ENCODE measurements around the gene HOXC13.

DNA sequence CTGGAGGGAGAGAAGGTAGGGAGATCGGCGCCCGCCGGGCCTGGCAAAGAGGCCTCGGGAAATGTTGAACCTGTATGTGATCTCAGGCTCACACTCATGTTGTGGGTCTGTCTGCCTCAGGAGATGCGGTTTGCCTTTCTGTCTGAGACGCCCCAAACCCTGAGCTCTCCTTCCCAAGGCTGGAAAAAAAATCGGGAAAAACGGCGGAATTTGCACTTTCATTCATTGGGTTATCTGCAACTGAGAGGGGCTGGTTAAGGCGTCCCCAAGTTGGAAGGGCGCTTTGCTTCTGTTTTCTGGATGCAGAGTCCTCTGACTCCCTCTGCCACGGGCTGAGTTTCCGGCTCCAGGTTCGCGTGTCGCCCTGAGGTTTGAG lies 56.4 kb downstream of the HOXC13 start:
- TF ChIP-seq EZH2phosphoT487 (IDR thresholded peaks at IDR 0.05; ENCODE audit: borderline replicate concordance, low read depth, low read length): no peak
- TF ChIP-seq, protein P1, sequence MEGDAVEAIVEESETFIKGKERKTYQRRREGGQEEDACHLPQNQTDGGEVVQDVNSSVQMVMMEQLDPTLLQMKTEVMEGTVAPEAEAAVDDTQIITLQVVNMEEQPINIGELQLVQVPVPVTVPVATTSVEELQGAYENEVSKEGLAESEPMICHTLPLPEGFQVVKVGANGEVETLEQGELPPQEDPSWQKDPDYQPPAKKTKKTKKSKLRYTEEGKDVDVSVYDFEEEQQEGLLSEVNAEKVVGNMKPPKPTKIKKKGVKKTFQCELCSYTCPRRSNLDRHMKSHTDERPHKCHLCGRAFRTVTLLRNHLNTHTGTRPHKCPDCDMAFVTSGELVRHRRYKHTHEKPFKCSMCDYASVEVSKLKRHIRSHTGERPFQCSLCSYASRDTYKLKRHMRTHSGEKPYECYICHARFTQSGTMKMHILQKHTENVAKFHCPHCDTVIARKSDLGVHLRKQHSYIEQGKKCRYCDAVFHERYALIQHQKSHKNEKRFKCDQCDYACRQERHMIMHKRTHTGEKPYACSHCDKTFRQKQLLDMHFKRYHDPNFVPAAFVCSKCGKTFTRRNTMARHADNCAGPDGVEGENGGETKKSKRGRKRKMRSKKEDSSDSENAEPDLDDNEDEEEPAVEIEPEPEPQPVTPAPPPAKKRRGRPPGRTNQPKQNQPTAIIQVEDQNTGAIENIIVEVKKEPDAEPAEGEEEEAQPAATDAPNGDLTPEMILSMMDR (conservative IDR thresholded peaks at IDR 0.05; ENCODE audit: low read length): no peak
